NOMO-1 treated with dmso at 0.1 percent for 144 hours (cell line): ENCODE data around the gene SRSF5.

ENCODE experiments used
- DNase-seq: peaks from one replicate; lab custom pipeline; 2025; ENCODE audit not compliant: unreplicated experiment; lab: John Stamatoyannopoulos, UW

The SRSF5 gene

GRCh38 chr14:69769623-69770022 is 2.7 kb downstream of the SRSF5 start:
- no peak for DNase-seq

- no peak for DNase-seq
Observed at GRCh38 chr14:69770559-69770958, 3.6 kb downstream of the SRSF5 start.

GRCh38 chr14:69771136-69771535 is 4.2 kb downstream of the SRSF5 start:
- no peak for DNase-seq

- no peak for DNase-seq
Observed at GRCh38 chr14:69772082-69773017, 5.4 kb downstream of the SRSF5 start.

GRCh38 chr14:69773571-69774276 is 6.8 kb downstream of the SRSF5 start:
- no peak for DNase-seq

GRCh38 chr14:69775012-69775411 is 8.1 kb downstream of the SRSF5 start:
- no peak for DNase-seq

GRCh38 chr14:69776875-69777453 is 10.0 kb downstream of the SRSF5 start:
- no peak for DNase-seq

GRCh38 chr14:69779088-69779487 is 12.1 kb downstream of the SRSF5 start:
- DNase-seq, result no peak

- DNase-seq, result no peak
Observed at GRCh38 chr14:69780092-69780491, 13.2 kb downstream of the SRSF5 start.

GRCh38 chr14:69780952-69781351 is 14.0 kb downstream of the SRSF5 start:
- no peak for DNase-seq

GRCh38 chr14:69784942-69785341 is 18.0 kb downstream of the SRSF5 start:
- DNase-seq, result no peak

- no peak for DNase-seq
Observed at GRCh38 chr14:69786603-69787002, 19.7 kb downstream of the SRSF5 start.

GRCh38 chr14:69789118-69789640 is 22.2 kb downstream of the SRSF5 start:
- no peak for DNase-seq

- DNase-seq, result no peak
Observed at GRCh38 chr14:69792887-69793421, 26.0 kb downstream of the SRSF5 start.

- no peak for DNase-seq
Observed at GRCh38 chr14:69794791-69795190, 27.8 kb downstream of the SRSF5 start.

GRCh38 chr14:69795691-69796090 is 28.7 kb downstream of the SRSF5 start:
- no peak for DNase-seq

- DNase-seq, result no peak
Observed at GRCh38 chr14:69796797-69797500, 30.0 kb downstream of the SRSF5 start, which contains the start of gene SLC10A1. SLC10A1 (minus strand) TSS chr14:69797241; CDS start chr14:69797155, 86 bp downstream.

- no peak for DNase-seq
Observed at GRCh38 chr14:69797573-69798338, 30.8 kb downstream of the SRSF5 start.

GRCh38 chr14:69798339-69798735 is 31.4 kb downstream of the SRSF5 start:
- no peak for DNase-seq

GRCh38 chr14:69803753-69804152 is 36.8 kb downstream of the SRSF5 start:
- DNase-seq, result no peak
